ENCODE results near the gene ZNF740. TPM values are rescaled to one million over a fixed set of nuclear protein-coding genes. Genes with fewer than 3 reads are reported as not detected.

ZNF740 gene
- total RNA-seq, 1 experiment from 2014 or later = 65.8 TPM

- Histone ChIP-seq H3K36me3 (ENCODE audit: low read depth) (no peaks in the 10 kb centered on the region), H3K9me3 (ENCODE audit: insufficient read depth, low read depth) (no peaks in the 10 kb centered on the region), H3K4me3 (peak overlapping the region; percentile 68), H3F3A (ENCODE audit: insufficient read depth, low read depth) (peaks cover 49% of the 10 kb centered on the region), H3K9me2 (ENCODE audit: insufficient read depth) (no peaks in the 10 kb centered on the region), H3K79me2 (ENCODE audit: low read depth) (peaks cover 47% of the 10 kb centered on the region), H3K27me3 (ENCODE audit: insufficient read depth, low read depth) (no peaks in the 10 kb centered on the region), H3K4me1 (replicated peaks; ENCODE audit: insufficient read depth) (peaks cover 79% of the 10 kb centered on the region), H2AFZ (peak overlapping the region; percentile 86), H4K20me1 (ENCODE audit: insufficient read depth) (no peaks in the 10 kb centered on the region), H3K4me2 (peak overlapping the region; percentile 99), H3K27ac (peak overlapping the region; percentile 96)
- ChIA-PET POLR2A (ENCODE audit: unreplicated experiment) (interaction anchor here (0.6 to 0.8 kb wide), 2 partner anchors 30 to 190 kb away, joined by 3 to 5 read pairs; no protein-coding TSS in a partner anchor), CTCF (interaction anchor here (1.2 kb wide), 1 partner anchor 30 kb away, joined by 3 read pairs; no protein-coding TSS in a partner anchor)
- intact Hi-C loops (cut with micrococcal nuclease; ENCODE audit: unreplicated experiment) = loop anchor here (1.0 to 2.0 kb wide), 3 partner anchors 9 to 77 kb away; partner anchors contain the start of genes CSAD, MYG1 and ZNF740
- TSS peak; percentile 98 for BruUV-seq (replicated peaks)
- peak; percentile 47 to 79 for DNase-seq
- no peak for TF ChIP-seq EZH2 (IDR thresholded peaks at IDR 0.05; ENCODE audit: low read depth)
- TF ChIP-seq CTCF (conservative IDR thresholded peaks at IDR 0.05) = no peak; the same call in 1 of the 2 replicates
Observed at GRCh38 chr12:53221203-53222080, 40.9 kb downstream of the ZNF740 start.

GRCh38 chr12:53222170-53222721 is 41.7 kb downstream of the ZNF740 start:
- peaks cover 74% of the 10 kb centered on the region for H3K4me1 ChIP-seq (replicated peaks; ENCODE audit: insufficient read depth)
- intact Hi-C loops (cut with micrococcal nuclease; ENCODE audit: unreplicated experiment) = no loop called here
- TF ChIP-seq CTCF (conservative IDR thresholded peaks at IDR 0.05) (no peak), EZH2 (IDR thresholded peaks at IDR 0.05; ENCODE audit: low read depth) (no peak)
- H3K9me2 ChIP-seq (ENCODE audit: insufficient read depth) = no peaks in the 10 kb centered on the region
- no peak overlapping the region for H2AFZ ChIP-seq
- peaks cover 44% of the 10 kb centered on the region for H3F3A ChIP-seq (ENCODE audit: insufficient read depth, low read depth)
- peak overlapping the region; percentile 68; the same call in 1 of the 2 replicates for H3K4me3 ChIP-seq
- H3K79me2 ChIP-seq (ENCODE audit: low read depth) = peaks cover 44% of the 10 kb centered on the region
- H3K27ac ChIP-seq = peak overlapping the region; percentile 96
- CTCF ChIA-PET = no interaction called here
- no peaks in the 10 kb centered on the region for H4K20me1 ChIP-seq (ENCODE audit: insufficient read depth)
- POLR2A ChIA-PET (ENCODE audit: unreplicated experiment) = no interaction called here
- H3K27me3 ChIP-seq (ENCODE audit: insufficient read depth, low read depth) = no peaks in the 10 kb centered on the region
- BruUV-seq (replicated peaks) = no TSS peak
- H3K4me2 ChIP-seq = peak overlapping the region; percentile 99
- H3K36me3 ChIP-seq (ENCODE audit: low read depth) = no peaks in the 10 kb centered on the region
- H3K9me3 ChIP-seq (ENCODE audit: insufficient read depth, low read depth) = no peaks in the 10 kb centered on the region
- no peak for DNase-seq

- no peaks in the 10 kb centered on the region for H3K9me3 ChIP-seq (ENCODE audit: insufficient read depth, low read depth)
- H3F3A ChIP-seq (ENCODE audit: insufficient read depth, low read depth) = peaks cover 44% of the 10 kb centered on the region
- peaks cover 68% of the 10 kb centered on the region for H3K4me1 ChIP-seq (replicated peaks; ENCODE audit: insufficient read depth)
- CTCF ChIA-PET = interaction anchor here (0.7 kb wide), 2 partner anchors 42 to 61 kb away, joined by 3 to 7 read pairs; no protein-coding TSS in a partner anchor
- intact Hi-C loops (cut with micrococcal nuclease; ENCODE audit: unreplicated experiment) = no loop called here
- H2AFZ ChIP-seq = no peak overlapping the region
- 0 out of 2 replicates have a peak overlapping the region, but pooled peaks have one; percentile 96 for H3K27ac ChIP-seq
- no peak overlapping the region for H3K4me3 ChIP-seq
- POLR2A ChIA-PET (ENCODE audit: unreplicated experiment) = no interaction called here
- no peaks in the 10 kb centered on the region for H3K36me3 ChIP-seq (ENCODE audit: low read depth)
- no peaks in the 10 kb centered on the region for H4K20me1 ChIP-seq (ENCODE audit: insufficient read depth)
- no TSS peak for BruUV-seq (replicated peaks)
- H3K27me3 ChIP-seq (ENCODE audit: insufficient read depth, low read depth) = no peaks in the 10 kb centered on the region
- H3K9me2 ChIP-seq (ENCODE audit: insufficient read depth) = no peaks in the 10 kb centered on the region
- peaks cover 43% of the 10 kb centered on the region for H3K79me2 ChIP-seq (ENCODE audit: low read depth)
- DNase-seq = no peak
- H3K4me2 ChIP-seq = peak overlapping the region; percentile 99
- no peak for TF ChIP-seq EZH2 (IDR thresholded peaks at IDR 0.05; ENCODE audit: low read depth)
Observed at GRCh38 chr12:53222806-53223261, 42.3 kb downstream of the ZNF740 start.

Data from PC-9 (cell line).